HepG2 (cell line): Measurements from ENCODE around the gene PARS2. TPM values are rescaled to one million over a fixed set of nuclear protein-coding genes. Genes with fewer than 3 reads are reported as not detected.
A peak's percentile ranks its signal among the peaks of the same experiment; 100 is the strongest.

Experiments
- ATAC-seq: fragments of 200-7000 bp; cut with Tn5 transposase; 3 replicates; pipeline ENCODE4 v1.9.1; 2020; ENCODE audit warnings: mild to moderate bottlenecking, moderate library complexity
- BruUV-seq: library from RNA; stranded (reverse); fragments of 400-500 nt; replicated peaks from 2 replicates; lab custom pipeline; 2021; lab: Mats Ljungman, UMichigan
- CTCF ChIA-PET: fragments of 300-600 bp; formaldehyde crosslinking; extraction: SDS; loops from one replicate; lab custom pipeline; 2021; ENCODE audit warnings: low total read pairs, inconsistent platforms, low intra/inter-chr PET ratio; lab: Yijun Ruan, JAX
- POLR2A ChIA-PET: fragments of 350-600 bp; sonication (Branson Sonifier 250); formaldehyde crosslinking; loops from one replicate; lab custom pipeline; 2020; ENCODE audit warnings: antibody characterized with exemption, inconsistent platforms; lab: Yijun Ruan, JAX
- DNase-seq: peaks from one replicate; pipeline ENCODE4 v3.0.0-alpha.2; 2015; ENCODE audit warnings: low spot score
- FAIRE-seq: peaks from 3 replicates; lab custom pipeline; 2011; peaks lifted over from hg19 to GRCh38; lab: Jason Lieb, UNC
- H2AFZ ChIP-seq: one replicate; pipeline ENCODE4 v1.6.1; 2011; ENCODE audit warnings: low read length, inconsistent platforms
- H3K27ac ChIP-seq: fragments of 300-600 bp; 3 replicates; pipeline ENCODE4 v1.8.0; 2011; ENCODE audit warnings: mixed run types, mild to moderate bottlenecking, mixed read lengths, low read length, inconsistent platforms; ENCODE audit not compliant: insufficient read depth; ENCODE audit errors: extremely low read length
- H3K27me3 ChIP-seq, 2 experiments: fragments of 200-600 bp in 1 of 2; 2 replicates in 1 of 2; 3 replicates in 1 of 2; pipeline versions ENCODE4 v1.6.0 to v1.8.0; 2011; ENCODE audit warnings: low read length in 2 of 2, mild to moderate bottlenecking in 2 of 2, moderate library complexity in 2 of 2, inconsistent platforms in 1 of 2; ENCODE audit not compliant: insufficient read depth in 2 of 2, control insufficient read depth in 1 of 2
- H3K36me3 ChIP-seq, 2 experiments: fragments of 200-600 bp in 1 of 2; replicated peaks in 1 of 2; 2 replicates in 1 of 2; 3 replicates in 1 of 2; pipeline versions ENCODE4 v1.5.1 to v1.8.0; 2011; ENCODE audit warnings: low read length in 2 of 2, inconsistent platforms in 1 of 2; ENCODE audit not compliant: insufficient read depth in 2 of 2, control insufficient read depth in 1 of 2
- H3K4me1 ChIP-seq: 2 replicates; pipeline ENCODE4 v1.5.1; 2012; ENCODE audit warnings: low read length, inconsistent platforms; ENCODE audit not compliant: insufficient read depth
- H3K4me2 ChIP-seq: 2 replicates; pipeline ENCODE4 v1.6.0; 2011; ENCODE audit warnings: low read depth, low read length, inconsistent platforms
- H3K4me3 ChIP-seq, 3 experiments: fragments of 200-600 bp in 1 of 3; sonication (generic), shearing (Covaris generic) in 1 of 3; replicated peaks in 1 of 3; 2 replicates each; pipeline ENCODE4 v1.5.1; 2011 to 2016; ENCODE audit warnings: low read length in 3 of 3, inconsistent platforms in 2 of 3, low read depth in 2 of 3, mild to moderate bottlenecking in 2 of 3, control low read depth in 1 of 3, mixed read lengths in 1 of 3; ENCODE audit not compliant: insufficient read depth in 1 of 3
- H3K79me2 ChIP-seq: one replicate; pipeline ENCODE4 v1.6.1; 2011; ENCODE audit warnings: low read length, inconsistent platforms; ENCODE audit not compliant: insufficient read depth
- H3K9ac ChIP-seq: 2 replicates; pipeline ENCODE4 v1.6.0; 2011; ENCODE audit warnings: mild to moderate bottlenecking, low read depth, low read length, inconsistent platforms; ENCODE audit not compliant: insufficient read depth
- H3K9me3 ChIP-seq: 2 replicates; pipeline ENCODE4 v1.5.1; 2012; ENCODE audit warnings: mild to moderate bottlenecking, low read length
- H4K20me1 ChIP-seq: 2 replicates; pipeline ENCODE4 v1.6.0; 2011; ENCODE audit warnings: inconsistent platforms, mild to moderate bottlenecking, low read length, moderate library complexity; ENCODE audit not compliant: insufficient read depth
- CEBPB ChIP-seq: IDR thresholded peaks from 2 replicates; pipeline ENCODE4 v1.6.1; 2011; ENCODE audit warnings: low read depth, low read length, improper control_type of control experiment, borderline replicate concordance
- FOXP4 ChIP-seq: sonication (generic); formaldehyde crosslinking; IDR thresholded peaks from 2 replicates; pipeline ENCODE4 v1.4.0; 2020; ENCODE audit warnings: missing genetic modification reagents
- ZNF354B ChIP-seq: sonication (generic); formaldehyde crosslinking; IDR thresholded peaks from 2 replicates; pipeline ENCODE4 v1.8.0; 2022; ENCODE audit warnings: mild to moderate bottlenecking, missing genetic modification reagents
- ZNF503 ChIP-seq: sonication (generic); formaldehyde crosslinking; IDR thresholded peaks from 2 replicates; pipeline ENCODE4 v1.4.0; 2020; ENCODE audit warnings: missing genetic modification reagents
- ZNF580 ChIP-seq: IDR thresholded peaks from 2 replicates; pipeline ENCODE4 v1.6.1; 2016; ENCODE audit warnings: low read depth, borderline replicate concordance
- ZNF674 ChIP-seq: sonication (generic); formaldehyde crosslinking; IDR thresholded peaks from 2 replicates; pipeline ENCODE4 v1.5.0; 2020; ENCODE audit warnings: low read depth, mild to moderate bottlenecking, missing genetic modification reagents
- WGBS: methylation state at CpG from one replicate; pipeline ENCODE4 v1.1.6; 2017; ENCODE audit warnings: low lambda C conversion rate; 5-methylcytosine and 5-hydroxymethylcytosine counted together
- in situ Hi-C: cut with HindIII; loops from 2 replicates; pipeline ENCODE4 v1.10.0; 2017; ENCODE audit warnings: low pct_unique_long_range_greater_than_20kb; ENCODE audit not compliant: extremely low pct_ligation_motif_present
- intact Hi-C: fragments of 100-400 bp; cut with micrococcal nuclease; formaldehyde crosslinking; loops from one replicate; pipeline ENCODE4 v1.10.0; 2022; ENCODE audit not compliant: unreplicated experiment
- polyA plus RNA-seq, 8 experiments: library from polyadenylated mRNA; depleted of rRNA in 3 of 8; stranded (reverse) in 7 of 8; unstranded in 1 of 8; fragments of >200 nt; fragmentation: Illumina TruSeq in 4 of 8; extraction: Trizol in 4 of 8; gene quantifications; 2 replicates each; pipeline versions ENCODE4 v1.2.1 to v1.2.3, GENCODE V29; 2011 to 2016; ENCODE audit warnings: low read depth in 4 of 8, missing spikeins in 1 of 8, mixed read lengths in 1 of 8; ENCODE audit not compliant: insufficient read depth in 1 of 8
- total RNA-seq, 5 experiments: library from RNA; depleted of rRNA; stranded (reverse); fragments of >200 nt; fragmentation: Illumina TruSeq; extraction: Trizol; gene quantifications; 2 replicates each; pipeline ENCODE4 v1.2.3, GENCODE V29; 2016; ENCODE audit warnings: low read depth in 1 of 5

Gene PARS2
- total and polyA plus RNA-seq, 2 of the 13 experiments (the other 11 are each of a cell fraction or from before 2014, with no cell fraction given), result 2.4 to 4.6 TPM

- DNase-seq, result no peak
- H3K9ac ChIP-seq, result no peak overlapping the region
- in situ Hi-C loops (no loop called here), intact Hi-C loops (no loop called here)
- H3K27ac ChIP-seq, result no peak overlapping the region
- TF ChIP-seq CEBPB, result peak; percentile 60; the same call in 1 of the 2 replicates
- TF ChIP-seq ZNF580 (CRISPR knock-in tag), result no peak
- H3K4me3 ChIP-seq, result no peak overlapping the region
- no peaks in the 10 kb centered on the region; a peak in 1 of 5 replicates for H3K27me3 ChIP-seq
- H3K4me2 ChIP-seq, result no peak overlapping the region
- H3K36me3 ChIP-seq, result no peaks in the 10 kb centered on the region
- no peaks in the 10 kb centered on the region for H3K79me2 ChIP-seq
- H2AFZ ChIP-seq, result no peak overlapping the region
- WGBS, result 62% methylated on average over 32 of the region's 74 CpGs
- no peaks in the 10 kb centered on the region for H4K20me1 ChIP-seq
- no TSS peak for BruUV-seq
- ATAC-seq, result no peak; the same call in 2 of the 3 replicates
- CTCF ChIA-PET, result no interaction called here
- H3K9me3 ChIP-seq, result no peaks in the 10 kb centered on the region
- POLR2A ChIA-PET, result no interaction called here
- no peak for FAIRE-seq
- H3K4me1 ChIP-seq, result no peaks in the 10 kb centered on the region
Observed at GRCh38 chr1:54781023-54781723, 16.9 kb upstream of the PARS2 start.

- CTCF ChIA-PET, result no interaction called here
- Histone ChIP-seq H3K4me2 (no peak overlapping the region), H3K9me3 (no peaks in the 10 kb centered on the region), H3K36me3 (no peaks in the 10 kb centered on the region), H3K27me3 (no peaks in the 10 kb centered on the region; a peak in 1 of 5 replicates), H4K20me1 (no peaks in the 10 kb centered on the region), H3K9ac (no peak overlapping the region), H3K4me3 (no peak overlapping the region), H3K27ac (no peak overlapping the region), H3K79me2 (no peaks in the 10 kb centered on the region), H3K4me1 (peaks cover 6% of the 10 kb centered on the region; the same call in 1 of the 2 replicates), H2AFZ (no peak overlapping the region)
- ATAC-seq, result no peak
- FAIRE-seq, result no peak
- BruUV-seq, result no TSS peak
- intact Hi-C loops, result no loop called here
- 30% methylated on average over 4 of the region's 4 CpGs for WGBS
- in situ Hi-C loops, result no loop called here
- POLR2A ChIA-PET, result no interaction called here
- DNase-seq, result no peak
- no peak for TF ChIP-seq ZNF503 (CRISPR knock-in tag)
- TF ChIP-seq FOXP4 (CRISPR knock-in tag), result no peak
- no peak for TF ChIP-seq ZNF674 (CRISPR knock-in tag)
- TF ChIP-seq ZNF354B (CRISPR knock-in tag), result no peak
Observed at GRCh38 chr1:54777431-54777830, 13.1 kb upstream of the PARS2 start.
